Measurements from ENCODE around the gene CLEC1A.
"Not testable (repeated sequence)": the region's sequence is repeated elsewhere in the genome, so short reads cannot be mapped to it uniquely, and the experiment has no call there.

The CLEC1A gene

DNA sequence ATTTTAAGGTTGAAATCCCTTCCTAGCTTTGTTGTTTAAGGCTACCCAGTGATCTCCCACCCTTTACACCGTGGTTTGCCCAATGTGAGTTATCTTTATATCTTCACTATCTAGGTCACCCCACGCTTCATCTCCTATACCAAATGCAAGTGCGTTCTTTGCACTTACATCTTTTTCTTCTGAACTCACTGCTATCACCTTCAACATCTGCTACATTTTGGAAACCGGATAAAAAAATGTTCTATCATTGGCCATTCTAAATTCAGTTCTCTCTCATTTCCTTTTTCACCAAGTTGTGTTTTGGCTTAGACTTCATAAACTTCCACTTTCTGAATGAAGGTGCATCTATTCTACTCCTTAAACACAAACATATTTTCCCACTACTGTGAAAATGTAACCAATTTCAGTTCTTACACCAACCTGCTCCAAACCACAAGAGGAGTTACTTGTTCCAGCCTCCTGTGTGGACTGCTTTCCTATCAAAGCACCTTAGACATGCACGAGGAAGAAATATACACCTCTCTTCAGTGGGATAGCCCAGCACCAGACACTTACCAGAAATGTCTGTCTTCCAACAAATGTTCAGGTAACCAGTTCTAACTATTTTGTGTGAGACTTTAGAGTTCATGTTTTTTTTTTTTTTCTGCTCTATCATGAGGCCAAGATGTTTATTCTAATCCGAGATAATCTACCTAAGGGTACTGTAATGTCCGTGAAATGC lies 46.4 kb downstream of the CLEC1A start:
- DNase-seq (ENCODE audit: low spot score): no peak

DNA sequence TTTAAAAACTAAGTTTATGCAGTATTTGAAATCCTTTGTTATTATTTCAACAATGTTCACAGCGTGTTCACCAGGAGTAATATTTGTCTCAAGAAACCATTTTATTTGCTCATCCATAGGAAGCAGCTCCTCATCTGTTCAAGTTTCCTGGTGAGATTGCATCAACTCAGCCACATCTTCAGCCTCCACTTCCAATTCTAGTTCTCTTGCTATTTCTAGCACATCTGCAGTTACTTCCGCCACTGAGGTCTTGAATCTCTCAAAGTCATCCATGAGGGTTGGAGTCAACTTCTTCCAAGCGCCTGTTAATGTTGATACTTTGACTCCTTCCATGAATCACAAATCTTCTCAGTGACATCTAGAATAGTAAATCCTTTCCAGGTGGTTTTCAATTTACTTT lies 50.3 kb downstream of the CLEC1A start:
- DNase-seq (ENCODE audit: low spot score): no peak

DNA sequence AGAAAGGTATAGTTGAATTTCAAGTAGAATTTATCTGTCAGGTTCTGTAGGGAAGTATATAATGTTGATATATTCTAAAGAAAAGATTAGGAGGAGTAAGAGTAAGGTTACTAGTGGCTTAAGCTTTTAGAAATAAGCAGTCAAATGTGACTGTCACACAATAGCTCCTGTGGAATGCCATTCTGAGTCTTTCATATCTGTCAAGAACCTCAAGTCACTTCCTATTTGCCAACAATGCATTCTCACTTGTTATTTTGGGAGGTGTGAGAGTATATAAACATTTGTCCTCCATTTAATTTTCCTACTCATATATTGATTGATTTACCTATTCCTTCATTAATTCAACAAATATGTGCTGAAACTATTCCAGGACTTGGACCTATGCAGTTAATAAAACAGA lies 56.6 kb downstream of the CLEC1A start:
- DNase-seq (ENCODE audit: low spot score): no peak

DNA sequence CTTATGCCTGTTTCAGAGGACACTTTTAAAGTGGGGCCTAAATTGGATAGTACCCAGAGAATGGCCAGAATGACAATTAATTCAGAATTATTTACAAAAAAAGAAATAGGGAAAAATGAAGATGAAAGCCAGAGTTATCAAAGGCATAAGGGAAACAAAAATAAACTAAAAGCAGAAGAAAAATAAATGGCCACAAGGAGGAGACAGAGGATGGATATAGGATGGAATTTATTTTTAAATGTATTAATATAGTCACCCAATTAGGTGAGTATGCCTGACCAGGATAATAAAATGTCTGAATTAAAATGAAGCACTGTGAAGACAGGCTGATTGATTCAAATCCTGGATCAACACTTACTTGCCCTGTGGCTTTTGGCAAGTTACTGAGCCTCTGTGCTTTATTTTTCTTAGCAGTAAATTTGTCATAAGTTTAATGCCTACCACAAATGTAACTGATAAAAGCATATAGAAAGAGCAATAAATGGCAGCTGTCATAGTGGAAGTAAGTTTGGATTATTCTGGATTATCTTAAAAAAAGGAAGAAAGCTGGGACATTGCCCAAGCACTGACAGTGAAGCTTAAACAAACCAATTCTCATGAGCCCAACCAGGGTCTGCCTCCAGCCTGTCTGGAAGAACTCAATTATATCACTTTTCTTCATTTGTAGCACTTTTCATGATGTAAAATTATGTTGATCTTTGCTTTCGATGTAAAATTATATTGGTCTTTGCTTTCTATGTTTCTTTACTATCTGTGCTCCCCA lies 64.8 kb downstream of the CLEC1A start:
- peak; percentile 58 for DNase-seq (ENCODE audit: low spot score)

DNA sequence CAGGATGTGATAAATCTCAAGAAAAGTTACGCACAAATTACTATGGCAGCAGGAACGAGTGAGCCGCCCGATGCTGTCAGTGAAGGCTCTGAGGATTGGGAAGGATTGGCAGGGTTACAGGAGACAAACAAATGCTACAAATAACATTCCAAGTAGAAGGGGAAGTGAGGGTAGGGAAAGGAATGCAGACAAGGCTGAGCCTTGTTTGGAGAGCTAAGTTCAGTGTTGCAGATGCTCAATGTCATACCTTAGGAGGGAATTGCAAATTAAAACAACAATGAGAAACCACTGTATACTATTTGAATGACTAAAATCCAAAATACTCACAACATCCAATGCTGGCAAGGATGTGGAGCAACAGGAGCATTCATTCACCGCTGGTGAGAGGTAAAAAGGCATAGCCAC lies 67.0 kb downstream of the CLEC1A start:
- no peak for DNase-seq (ENCODE audit: low spot score)

DNA sequence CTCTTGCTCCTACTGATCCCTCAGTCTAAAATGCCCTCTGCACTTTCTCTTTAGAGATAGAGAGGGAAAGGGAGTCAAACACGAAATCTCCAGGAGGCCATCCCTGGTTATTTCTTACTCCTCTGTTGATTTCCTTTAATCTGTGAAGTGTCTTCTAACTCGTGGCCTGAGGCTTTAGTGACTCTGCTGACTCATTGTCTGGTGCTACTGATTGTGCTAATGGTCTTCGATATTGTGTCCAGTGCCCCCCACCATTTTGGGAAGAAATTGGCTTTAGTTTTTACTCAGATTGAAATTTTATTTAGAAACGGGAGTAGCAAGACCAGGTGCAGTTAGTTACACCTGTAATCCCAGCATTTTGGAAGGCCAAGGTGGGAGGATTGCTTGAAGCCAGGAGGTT lies 67.5 kb downstream of the CLEC1A start:
- no peak for DNase-seq (ENCODE audit: low spot score)

DNA sequence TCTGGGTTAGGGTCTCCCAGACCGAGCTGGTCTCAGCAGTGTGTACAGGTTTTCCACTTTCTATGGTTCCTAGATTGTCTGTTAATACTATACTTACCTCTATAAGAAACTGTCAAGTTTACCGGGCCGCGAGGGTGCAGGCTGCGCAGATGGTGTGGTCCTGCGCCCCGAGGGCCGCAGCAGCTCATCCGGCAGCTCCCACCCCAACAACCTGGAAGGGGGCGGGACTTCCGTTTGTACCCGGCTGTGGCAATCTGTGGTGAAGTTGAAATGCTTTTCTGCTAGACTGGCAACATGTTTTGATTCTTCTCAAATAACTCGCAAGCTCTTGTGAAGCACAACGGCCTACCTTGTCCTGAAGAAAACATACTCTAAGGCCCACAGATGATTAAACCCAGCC lies 68.3 kb downstream of the CLEC1A start, which contains the start of gene CLEC9A:
Gene CLEC9A (plus strand): TSS at position 237 of the 400 bp plus-strand sequence. CDS start 22,006 bp downstream, outside the sequence.
- no peak for DNase-seq (ENCODE audit: low spot score)

DNA sequence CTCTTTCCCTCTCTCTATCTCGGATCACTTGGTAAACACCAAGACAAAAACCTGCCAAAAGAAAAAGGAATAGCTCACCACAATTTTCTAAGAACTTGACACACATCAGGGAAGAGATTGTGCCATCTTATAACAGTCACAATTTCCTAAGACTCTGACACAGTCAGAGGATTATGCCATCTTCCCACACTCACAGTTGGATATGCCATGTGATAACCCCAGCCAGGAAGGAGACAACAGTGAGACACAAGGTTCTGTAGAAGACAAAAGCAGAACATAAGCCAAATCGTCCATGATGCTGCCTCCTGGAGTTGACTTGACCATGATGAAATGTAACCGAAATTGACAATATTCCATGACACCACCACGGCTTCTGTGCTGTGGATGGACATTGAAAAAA lies 71.1 kb downstream of the CLEC1A start:
- DNase-seq (ENCODE audit: low spot score): no peak

DNA sequence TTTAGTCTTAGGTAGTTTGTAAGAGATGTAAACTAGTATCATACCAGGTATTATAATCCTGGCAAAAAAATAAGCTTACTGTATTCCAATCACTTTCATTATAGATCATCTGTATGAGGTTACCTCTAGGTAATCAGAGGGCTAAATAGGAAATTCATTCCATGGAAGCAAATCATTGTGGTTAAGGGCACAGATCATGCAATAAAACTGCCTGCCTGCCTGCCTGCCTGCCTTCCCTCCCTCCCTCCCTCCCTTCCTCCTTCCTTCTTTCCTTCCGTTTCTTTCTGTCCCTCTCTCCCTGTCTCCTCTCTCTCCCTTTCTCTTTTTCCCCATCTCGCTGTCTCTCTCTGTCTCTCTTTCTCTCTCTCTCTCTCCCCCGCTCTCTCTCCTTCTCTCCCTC lies 71.5 kb downstream of the CLEC1A start:
- DNase-seq (ENCODE audit: low spot score): no peak

DNA sequence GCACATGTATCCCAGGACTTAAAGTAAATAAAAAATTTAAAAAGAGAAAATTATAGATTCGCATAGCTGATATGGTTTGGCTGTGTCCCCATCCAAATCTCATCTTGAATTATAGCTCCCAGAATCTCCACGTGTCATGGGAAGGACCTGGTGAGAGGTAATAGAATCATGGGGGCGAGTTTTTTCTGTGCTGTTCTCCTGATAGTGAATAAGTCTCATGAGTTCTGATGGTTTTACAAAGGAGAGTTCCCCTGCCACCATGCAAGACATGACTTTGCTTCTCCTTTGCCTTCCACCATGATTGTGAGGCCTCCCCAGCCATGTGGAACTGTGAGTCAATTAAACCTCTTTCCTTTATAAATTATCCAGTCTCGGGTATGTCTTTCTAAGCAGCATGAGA lies 72.1 kb downstream of the CLEC1A start:
- DNase-seq (ENCODE audit: low spot score): not testable (repeated sequence)

DNA sequence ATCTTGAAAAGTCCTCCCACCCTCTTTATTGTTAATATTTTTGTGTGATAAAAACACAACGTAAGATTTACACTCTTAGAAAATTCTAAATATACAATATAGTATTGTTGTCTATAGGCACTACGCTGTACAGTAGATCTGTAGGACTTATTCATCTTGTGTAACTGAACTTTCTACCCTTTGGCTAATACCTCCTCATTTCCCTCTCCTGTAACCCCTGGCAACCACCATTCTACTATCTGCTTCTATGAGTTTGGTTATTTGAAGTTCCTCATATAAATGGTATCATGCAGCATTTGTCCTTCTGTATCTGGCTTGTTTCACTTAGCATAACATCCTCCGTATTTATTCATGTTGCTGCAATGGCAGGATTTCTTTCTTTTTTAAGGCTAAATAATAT lies 73.5 kb downstream of the CLEC1A start:
- DNase-seq (ENCODE audit: low spot score): no peak

DNA sequence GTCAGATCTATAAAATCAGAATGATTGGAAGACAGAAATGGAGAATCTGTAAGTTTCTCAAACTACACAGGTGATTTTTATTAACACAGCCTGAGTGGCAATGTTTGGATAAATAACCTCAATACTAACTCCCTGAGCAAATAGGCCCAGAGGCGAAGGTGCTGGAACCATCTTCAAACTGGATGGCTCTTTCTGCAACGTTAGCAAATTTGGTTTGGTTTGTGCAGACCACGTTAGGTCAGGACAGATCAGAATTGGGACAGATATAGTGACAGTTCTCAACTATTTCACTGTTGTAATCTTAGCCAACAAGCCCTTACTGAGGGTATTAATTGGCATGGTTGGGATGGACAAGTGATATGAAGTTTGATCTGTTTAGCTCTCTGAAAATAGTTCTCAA lies 77.4 kb downstream of the CLEC1A start:
- no peak for DNase-seq (ENCODE audit: low spot score)
